Measurements from ENCODE around the gene KDM4B.

- TF ChIP-seq POLR2A (IDR thresholded peaks at IDR 0.05; ENCODE audit: borderline replicate concordance, extremely low read depth, insufficient read depth, insufficient read length) (no peak), TCF7L2 (IDR thresholded peaks at IDR 0.05; ENCODE audit: borderline replicate concordance, extremely low read depth, insufficient read depth, insufficient read length) (no peak)
Measured at GRCh38 chr19:5106191-5106726, 137.3 kb downstream of the KDM4B start.

Measured in HCT116 (cell line).